IMR-90 (cell line): ENCODE results near the gene SSH2. TPM values are rescaled to one million over a fixed set of nuclear protein-coding genes. Genes with fewer than 3 reads are reported as not detected.
"Not testable (repeated sequence)": the region's sequence is repeated elsewhere in the genome, so short reads cannot be mapped to it uniquely, and the experiment has no call there.

Experiments used
- ATAC-seq: fragments of 200-7000 bp; cut with Tn5 transposase; 2 replicates; pipeline ENCODE4 v1.9.1; 2020; ENCODE audit warnings: low read depth, mild to moderate bottlenecking, moderate library complexity
- BruUV-seq: library from RNA; stranded (reverse); fragments of 400-500 nt; replicated peaks from 2 replicates; lab custom pipeline; 2021; lab: Mats Ljungman, UMichigan
- CTCF ChIA-PET: fragments of 300-600 bp; formaldehyde crosslinking; extraction: SDS; loops from one replicate; lab custom pipeline; 2021; ENCODE audit warnings: antibody characterized with exemption; lab: Yijun Ruan, JAX
- POLR2A ChIA-PET: fragments of 300-600 bp; sonication (Branson Sonifier 250); formaldehyde crosslinking; loops from one replicate; lab custom pipeline; 2022; ENCODE audit warnings: antibody characterized with exemption; ENCODE audit not compliant: unreplicated experiment; lab: Charles Lee
- DNase-seq: peaks from one replicate; pipeline ENCODE4 v3.0.0; 2013
- H2AFZ ChIP-seq: replicated peaks from 2 replicates; pipeline ENCODE3; 2013; ENCODE audit warnings: low read length, mild to moderate bottlenecking; ENCODE audit not compliant: poor library complexity
- H2AK5ac ChIP-seq: 2 replicates; pipeline ENCODE4 v1.6.1; 2013; ENCODE audit warnings: low read depth, low read length, inconsistent platforms
- H2AK9ac ChIP-seq: replicated peaks from 2 replicates; pipeline ENCODE3; 2013; ENCODE audit warnings: mild to moderate bottlenecking, low read depth, low read length, moderate library complexity; ENCODE audit not compliant: poor library complexity
- H2BK120ac ChIP-seq: 2 replicates; pipeline ENCODE4 v1.6.1; 2013; ENCODE audit warnings: low read depth, low read length, inconsistent platforms
- H2BK15ac ChIP-seq: 3 replicates; pipeline ENCODE4 v1.6.1; 2013; ENCODE audit warnings: low read depth, low read length, inconsistent platforms
- H2BK20ac ChIP-seq: 2 replicates; pipeline ENCODE4 v1.6.1; 2013; ENCODE audit warnings: low read depth, mild to moderate bottlenecking, inconsistent platforms, low read length, moderate library complexity
- H2BK5ac ChIP-seq: 2 replicates; pipeline ENCODE4 v1.6.1; 2013; ENCODE audit warnings: mild to moderate bottlenecking, low read depth, low read length, inconsistent platforms; ENCODE audit not compliant: poor library complexity, severe bottlenecking
- H3K14ac ChIP-seq: replicated peaks from 2 replicates; pipeline ENCODE4 v1.6.1; 2013; ENCODE audit warnings: low read depth, low read length, inconsistent platforms
- H3K18ac ChIP-seq: 2 replicates; pipeline ENCODE4 v1.6.1; 2013; ENCODE audit warnings: low read depth, low read length, control low read depth
- H3K23ac ChIP-seq: 2 replicates; pipeline ENCODE4 v1.6.1; 2013; ENCODE audit warnings: low read depth, low read length, inconsistent platforms
- H3K27ac ChIP-seq: 2 replicates; pipeline ENCODE4 v1.5.1; 2013; ENCODE audit warnings: mild to moderate bottlenecking, control low read depth, low read length; ENCODE audit not compliant: insufficient read depth
- H3K27me3 ChIP-seq: 2 replicates; pipeline ENCODE4 v1.6.1; 2013; ENCODE audit warnings: low read length; ENCODE audit not compliant: control insufficient read depth, insufficient read depth
- H3K36me3 ChIP-seq: 2 replicates; pipeline ENCODE4 v1.6.1; 2013; ENCODE audit warnings: low read length, mixed read lengths; ENCODE audit not compliant: control insufficient read depth, insufficient read depth
- H3K4ac ChIP-seq: 2 replicates; pipeline ENCODE4 v1.6.1; 2013; ENCODE audit warnings: low read depth, low read length, inconsistent platforms
- H3K4me1 ChIP-seq: 2 replicates; pipeline ENCODE4 v1.6.1; 2013; ENCODE audit warnings: low read length, mixed read lengths; ENCODE audit not compliant: control insufficient read depth, insufficient read depth
- H3K4me2 ChIP-seq: 2 replicates; pipeline ENCODE4 v1.6.1; 2013; ENCODE audit warnings: low read depth, mild to moderate bottlenecking, control low read depth, low read length, moderate library complexity
- H3K4me3 ChIP-seq: 2 replicates; pipeline ENCODE4 v1.5.1; 2013; ENCODE audit warnings: low read depth, mild to moderate bottlenecking, control low read depth, low read length, moderate library complexity; ENCODE audit not compliant: insufficient read depth
- H3K56ac ChIP-seq: 2 replicates; pipeline ENCODE4 v1.6.1; 2013; ENCODE audit warnings: low read length, inconsistent platforms; ENCODE audit not compliant: insufficient read depth; ENCODE audit errors: extremely low read depth
- H3K79me1 ChIP-seq, 2 experiments: 2 replicates each; pipeline ENCODE4 v1.6.1; 2013; ENCODE audit warnings: low read length in 2 of 2, inconsistent platforms in 1 of 2, low read depth in 1 of 2
- H3K9ac ChIP-seq: 2 replicates; pipeline ENCODE4 v1.6.1; 2013; ENCODE audit warnings: low read depth, low read length, control low read depth
- H3K9me1 ChIP-seq: 2 replicates; pipeline ENCODE4 v1.6.1; 2013; ENCODE audit warnings: low read length, inconsistent platforms; ENCODE audit not compliant: insufficient read depth
- H3K9me3 ChIP-seq: 2 replicates; pipeline ENCODE4 v1.6.1; 2013; ENCODE audit warnings: low read length; ENCODE audit not compliant: control insufficient read depth, insufficient read depth
- H4K20me1 ChIP-seq: 2 replicates; pipeline ENCODE4 v1.6.1; 2013; ENCODE audit warnings: low read length, inconsistent platforms; ENCODE audit not compliant: insufficient read depth
- H4K5ac ChIP-seq: 2 replicates; pipeline ENCODE4 v1.6.1; 2013; ENCODE audit warnings: mild to moderate bottlenecking, low read depth, low read length, control low read depth
- H4K8ac ChIP-seq, 2 experiments: 2 replicates each; pipeline ENCODE4 v1.6.1; 2013; ENCODE audit warnings: low read depth in 2 of 2, low read length in 2 of 2, control low read depth in 1 of 2, inconsistent platforms in 1 of 2
- H4K91ac ChIP-seq: 2 replicates; pipeline ENCODE4 v1.6.1; 2013; ENCODE audit warnings: low read depth, low read length, inconsistent platforms; ENCODE audit not compliant: insufficient read depth
- CEBPB ChIP-seq: IDR thresholded peaks from 2 replicates; pipeline ENCODE4 v1.6.1; 2012; ENCODE audit warnings: low read depth, low read length, improper control_type of control experiment
- CHD1 ChIP-seq: IDR thresholded peaks from 2 replicates; pipeline ENCODE4 v1.6.1; 2012; ENCODE audit warnings: low read depth, low read length, improper control_type of control experiment
- CTCF ChIP-seq: conservative IDR thresholded peaks from 2 replicates; pipeline ENCODE4 v1.5.1; 2012; ENCODE audit warnings: mild to moderate bottlenecking, low read depth, low read length, improper control_type of control experiment
- NFE2L2 ChIP-seq: fragments of 150-350 bp; IDR thresholded peaks from 2 replicates; pipeline ENCODE4 v1.6.1; 2016; ENCODE audit warnings: low read depth, mild to moderate bottlenecking, low read length
- POLR2A ChIP-seq: IDR thresholded peaks from 2 replicates; pipeline ENCODE4 v1.6.1; 2012; ENCODE audit warnings: mild to moderate bottlenecking, low read depth, low read length
- SMC3 ChIP-seq: fragments of 150-350 bp; IDR thresholded peaks from 2 replicates; pipeline ENCODE4 v1.6.1; 2016; ENCODE audit warnings: low read depth, mild to moderate bottlenecking, antibody characterized with exemption, low read length, moderate library complexity
- WGBS, 2 experiments: methylation state at CpG; one replicate each; pipeline versions ENCODE4 v1.1.5 to v1.1.7; 2013; ENCODE audit warnings: missing lambda C conversion rate in 2 of 2; ENCODE audit not compliant: insufficient read length in 1 of 2; ENCODE audit errors: extremely low coverage in 2 of 2; 5-methylcytosine and 5-hydroxymethylcytosine counted together
- dilution Hi-C: fragments of 300-500 bp; cut with HindIII; formaldehyde crosslinking; loops from one replicate; pipeline ENCODE4 v1.14.3; 2018; ENCODE audit warnings: low sequenced_read_pairs; ENCODE audit not compliant: unreplicated experiment
- in situ Hi-C: fragments of 300-500 bp; cut with MboI; formaldehyde crosslinking; loops from 3 replicates; pipeline ENCODE4 v1.14.3; 2019; ENCODE audit warnings: low sequenced_read_pairs, inconsistent platforms, mixed read lengths
- intact Hi-C: fragments of 100-400 bp; cut with micrococcal nuclease; formaldehyde crosslinking; loops from 2 replicates; pipeline ENCODE4 v1.10.0; 2022
- polyA plus RNA-seq, 3 experiments: library from polyadenylated mRNA; depleted of rRNA; stranded (reverse); fragments of >200 nt; gene quantifications; 2 replicates each; pipeline ENCODE4 v1.2.3, GENCODE V29; 2012; ENCODE audit warnings: low replicate concordance in 1 of 3
- total RNA-seq: library from RNA; depleted of rRNA; stranded (reverse); fragments of >200 nt; gene quantifications from 2 replicates; pipeline ENCODE4 v1.2.3, GENCODE V29; 2012

The SSH2 gene
- total and polyA plus RNA-seq, 2 of the 4 experiments (the other 2 are of a cell fraction), result 9.3 TPM

- peaks cover 4% of the 10 kb centered on the region for H3K4me1 ChIP-seq
- no peak overlapping the region for H3K4me3 ChIP-seq
- H3K9ac ChIP-seq, result no peak overlapping the region
- no CpG with 5 or more reads among the region's 3 CpGs for WGBS, 2 experiments
- no peak overlapping the region; the same call in 1 of the 2 replicates for H4K5ac ChIP-seq
- no peak overlapping the region for H4K8ac ChIP-seq
- in situ Hi-C loops (no loop called here), dilution Hi-C loops (no loop called here), intact Hi-C loops (no loop called here)
- H3K27me3 ChIP-seq, result no peaks in the 10 kb centered on the region
- H2BK20ac ChIP-seq, result no peak overlapping the region
- no peak overlapping the region for H2BK5ac ChIP-seq
- H3K14ac ChIP-seq, result no peak overlapping the region
- no TSS peak for BruUV-seq
- H3K56ac ChIP-seq, result no peak overlapping the region
- H2BK15ac ChIP-seq, result no peak overlapping the region
- ChIA-PET POLR2A (no interaction called here), CTCF (no interaction called here)
- no peak overlapping the region for H3K23ac ChIP-seq
- TF ChIP-seq CEBPB (no peak), SMC3 (no peak), NFE2L2 (no peak), POLR2A (no peak), CHD1 (no peak), CTCF (no peak)
- H2AK9ac ChIP-seq, result no peak overlapping the region
- peaks cover 8% of the 10 kb centered on the region for H3K36me3 ChIP-seq
- H3K9me3 ChIP-seq, result no peaks in the 10 kb centered on the region
- H3K79me1 ChIP-seq, result no peaks in the 10 kb centered on the region; a peak in 2 of 4 replicates
- H3K4me2 ChIP-seq, result no peak overlapping the region
- no peaks in the 10 kb centered on the region for H3K9me1 ChIP-seq
- DNase-seq (no peak), ATAC-seq (no peak; the same call in 1 of the 2 replicates)
- H2AK5ac ChIP-seq, result no peak overlapping the region
- no peak overlapping the region for H3K4ac ChIP-seq
- no peak overlapping the region for H2AFZ ChIP-seq
- no peak overlapping the region for H3K18ac ChIP-seq
- H3K27ac ChIP-seq, result peak overlapping the region; percentile 9; the same call in 1 of the 2 replicates
- H4K20me1 ChIP-seq, result no peaks in the 10 kb centered on the region
- no peak overlapping the region for H2BK120ac ChIP-seq
- no peak overlapping the region for H4K91ac ChIP-seq
Observed at GRCh38 chr17:29677221-29677791, 252.7 kb downstream of the SSH2 start.

GRCh38 chr17:29675961-29676360 is 254.1 kb downstream of the SSH2 start:
- H3K27ac ChIP-seq, H3K18ac ChIP-seq, H4K91ac ChIP-seq, ATAC-seq, H2BK20ac ChIP-seq, H3K27me3 ChIP-seq, H3K4me3 ChIP-seq, H4K5ac ChIP-seq, H2AK9ac ChIP-seq, H2BK5ac ChIP-seq, H2AK5ac ChIP-seq, H3K4me1 ChIP-seq, BruUV-seq, H2BK15ac ChIP-seq, H3K9me1 ChIP-seq, H3K9ac ChIP-seq, H4K20me1 ChIP-seq, POLR2A ChIA-PET, H3K4me2 ChIP-seq, in situ Hi-C loops, H3K23ac ChIP-seq, H3K14ac ChIP-seq, H3K9me3 ChIP-seq, dilution Hi-C loops, DNase-seq, H3K56ac ChIP-seq, H4K8ac ChIP-seq, H3K4ac ChIP-seq, H2BK120ac ChIP-seq, H2AFZ ChIP-seq, intact Hi-C loops, H3K79me1 ChIP-seq: not testable (repeated sequence)
- H3K36me3 ChIP-seq, result peaks cover 11% of the 10 kb centered on the region
- CTCF ChIA-PET, result interaction anchor here (0.8 kb wide), 1 partner anchor 256 kb away, joined by 3 read pairs; no protein-coding TSS in a partner anchor
- WGBS, 2 experiments, result no CpG with 5 or more reads among the region's 8 CpGs
